ENCODE measurements around the gene SPDYE4.

SPDYE4 gene

DNA sequence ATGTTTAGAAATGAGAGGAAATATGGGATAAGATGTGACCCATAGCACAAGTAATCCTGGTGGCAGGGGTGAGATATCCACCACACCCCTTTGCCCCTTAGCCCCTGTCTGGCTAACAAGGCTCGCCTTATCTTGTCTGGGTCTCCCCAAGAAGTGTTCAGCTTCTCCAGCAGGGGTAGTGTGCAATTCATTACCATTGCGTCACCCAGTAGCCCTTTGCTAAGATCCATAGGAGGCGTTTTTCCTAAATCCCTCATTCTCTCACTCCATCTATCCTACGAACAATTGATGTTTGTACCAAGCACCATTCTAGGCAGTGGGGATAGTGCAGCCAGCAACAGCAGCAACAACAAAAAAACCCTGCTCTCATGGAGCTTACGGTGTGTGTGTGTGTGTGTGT is 44.5 kb downstream of the SPDYE4 start:
- no peak for DNase-seq (ENCODE audit: low read depth in 4 of 4, low spot score in 1 of 4)

GRCh38 chr17:8713315-8713714 is 45.0 kb downstream of the SPDYE4 start:
- no peak for DNase-seq (ENCODE audit: low read depth in 4 of 4, low spot score in 1 of 4)

DNA sequence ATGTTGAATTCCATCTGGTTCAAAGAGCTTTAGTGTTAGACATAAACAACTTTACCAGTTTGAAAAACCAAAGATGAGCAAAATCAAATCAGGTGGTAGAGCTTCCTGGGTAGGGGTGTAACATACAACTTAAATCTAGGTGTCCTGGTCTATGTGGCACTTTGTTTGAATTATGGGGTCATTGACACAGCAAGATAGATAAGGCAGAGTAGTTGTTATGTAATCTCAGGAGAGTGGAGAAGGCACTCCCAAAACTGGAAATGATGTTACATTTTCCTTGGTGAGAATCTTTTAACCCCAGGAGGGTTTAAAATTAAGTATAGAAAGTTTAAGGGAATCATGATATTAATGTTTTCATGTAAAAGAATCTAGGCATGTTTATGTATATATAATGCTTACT is 45.6 kb downstream of the SPDYE4 start:
- DNase-seq (ENCODE audit: low read depth in 4 of 4, low spot score in 1 of 4) = no peak

DNA sequence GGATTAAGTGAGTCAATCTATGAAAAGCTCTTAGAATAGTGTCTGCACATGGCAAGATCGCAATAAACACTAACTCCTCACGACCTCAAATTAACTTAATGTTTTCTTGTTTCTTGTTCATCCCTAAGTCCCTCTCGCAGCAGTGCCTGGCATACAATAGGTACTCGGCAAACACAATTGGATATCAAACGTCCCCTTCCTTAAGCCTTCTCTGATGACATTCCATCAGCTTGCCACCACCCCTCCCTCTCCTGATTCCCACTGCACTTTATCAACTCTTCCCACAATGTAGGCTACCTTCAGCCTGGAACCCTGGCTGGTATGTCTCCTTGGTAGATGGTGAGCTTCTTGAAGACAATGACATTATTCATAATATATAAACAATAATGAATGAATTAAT is 47.1 kb downstream of the SPDYE4 start:
- no peak for DNase-seq (ENCODE audit: low read depth in 4 of 4, low spot score in 1 of 4)

- no peak for DNase-seq (ENCODE audit: low read depth in 4 of 4, low spot score in 1 of 4)
Measured at GRCh38 chr17:8710813-8711212, 47.5 kb downstream of the SPDYE4 start.

DNA sequence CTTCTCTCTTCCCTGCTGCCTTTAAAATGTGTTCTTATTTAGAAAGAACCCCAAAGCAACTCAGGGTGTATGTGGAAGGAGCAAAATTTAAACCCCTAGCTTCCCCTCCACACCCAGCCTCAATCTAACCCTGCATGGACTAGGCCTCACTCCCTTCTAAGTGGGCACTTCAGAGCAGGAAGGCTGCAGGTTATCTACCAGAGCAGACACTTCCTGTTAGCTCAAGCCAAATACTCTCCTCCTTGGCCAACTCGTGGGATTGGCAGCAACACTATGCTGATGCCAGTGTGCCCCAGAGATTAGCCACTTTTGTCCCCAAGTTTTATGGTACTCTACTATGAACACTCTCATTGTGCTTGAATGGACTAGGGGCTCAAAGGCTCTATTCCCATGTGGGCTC is 49.3 kb downstream of the SPDYE4 start:
- DNase-seq (ENCODE audit: low read depth in 4 of 4, low spot score in 1 of 4) = no peak

- DNase-seq (ENCODE audit: low read depth in 4 of 4, low spot score in 1 of 4) = no peak
Measured at GRCh38 chr17:8708025-8708461, 50.3 kb downstream of the SPDYE4 start.

GRCh38 chr17:8707332-8708024 is 50.9 kb downstream of the SPDYE4 start:
- DNase-seq (ENCODE audit: low read depth in 4 of 4, low spot score in 1 of 4) = no peak

DNA sequence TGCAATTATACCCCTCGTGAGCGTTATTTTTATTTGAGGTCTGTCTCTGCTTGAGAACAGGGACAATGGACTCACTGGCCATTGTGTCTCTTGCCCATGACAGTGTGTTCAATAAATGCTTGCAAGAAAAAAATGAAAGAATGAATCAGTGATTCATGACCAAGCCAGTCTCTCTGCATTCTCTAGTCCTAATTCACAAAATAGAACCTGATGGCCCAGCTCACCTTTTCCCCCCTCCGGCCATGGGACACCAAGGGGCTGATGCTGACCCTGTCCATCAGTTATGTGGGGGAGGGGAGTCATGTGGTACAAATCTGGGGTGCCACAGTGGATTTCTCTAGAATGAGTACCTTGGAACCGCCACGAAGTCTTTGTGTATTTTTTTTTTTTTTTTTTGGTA is 51.9 kb downstream of the SPDYE4 start:
- DNase-seq (ENCODE audit: low read depth in 4 of 4, low spot score in 1 of 4) = no peak

DNA sequence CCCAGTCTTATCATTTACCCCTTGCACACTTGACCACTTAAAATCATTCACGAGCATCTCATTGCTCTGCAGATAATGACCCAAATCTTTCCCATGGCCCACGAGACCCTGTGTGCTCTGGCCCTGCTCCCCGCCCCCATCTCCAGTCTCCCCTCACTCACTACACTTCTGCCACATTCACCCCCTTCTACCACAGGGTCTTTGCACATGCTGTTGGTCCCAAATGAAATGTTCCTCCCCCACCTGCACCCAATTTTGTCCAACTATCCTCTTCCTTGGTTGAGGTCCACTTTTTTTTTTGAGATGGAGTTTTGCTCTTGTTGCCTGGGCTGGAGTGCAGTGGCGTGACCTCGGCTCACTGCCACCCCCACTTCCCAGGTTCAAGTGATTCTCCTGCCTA is 52.9 kb downstream of the SPDYE4 start:
- no peak for DNase-seq (ENCODE audit: low read depth in 4 of 4, low spot score in 1 of 4)

DNA sequence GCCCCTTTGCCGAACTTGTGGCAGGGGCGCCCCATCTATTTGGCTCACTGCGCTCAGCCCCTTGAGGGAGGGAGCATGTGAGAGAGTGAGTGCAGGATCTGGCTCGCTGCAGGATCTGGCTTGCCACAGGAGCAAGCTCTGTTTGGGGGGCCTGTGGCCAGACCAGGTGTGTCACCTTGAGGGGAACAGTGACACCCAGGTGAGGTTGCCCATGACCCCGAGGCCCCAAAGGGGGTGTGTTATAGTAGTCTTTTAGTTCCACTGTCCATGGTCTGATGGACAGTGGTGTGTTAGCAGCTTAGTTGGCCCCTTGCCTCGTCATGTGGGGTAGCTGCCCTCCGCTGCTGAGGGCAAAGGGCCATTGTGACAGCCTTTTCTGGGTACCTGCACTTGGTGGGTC is 55.3 kb downstream of the SPDYE4 start:
- no peak for DNase-seq (ENCODE audit: low read depth in 4 of 4, low spot score in 1 of 4)

- no peak for DNase-seq (ENCODE audit: low read depth in 4 of 4, low spot score in 1 of 4)
Measured at GRCh38 chr17:8701754-8702153, 56.6 kb downstream of the SPDYE4 start.

- DNase-seq (ENCODE audit: low read depth in 4 of 4, low spot score in 1 of 4) = no peak
Measured at GRCh38 chr17:8701221-8701620, 57.1 kb downstream of the SPDYE4 start.

Measured in stimulated activated CD4-positive, alpha-beta T cell treated with anti-CD3 and anti-CD28 coated beads, Interleukin-1b, Interleukin-23, amount 100 ng/mL, for 24 hours (primary cell).